ENCODE results near the gene CCDC74B.
"Not testable (repeated sequence)": the region's sequence is repeated elsewhere in the genome, so short reads cannot be mapped to it uniquely, and the experiment has no call there.

The CCDC74B gene

DNA sequence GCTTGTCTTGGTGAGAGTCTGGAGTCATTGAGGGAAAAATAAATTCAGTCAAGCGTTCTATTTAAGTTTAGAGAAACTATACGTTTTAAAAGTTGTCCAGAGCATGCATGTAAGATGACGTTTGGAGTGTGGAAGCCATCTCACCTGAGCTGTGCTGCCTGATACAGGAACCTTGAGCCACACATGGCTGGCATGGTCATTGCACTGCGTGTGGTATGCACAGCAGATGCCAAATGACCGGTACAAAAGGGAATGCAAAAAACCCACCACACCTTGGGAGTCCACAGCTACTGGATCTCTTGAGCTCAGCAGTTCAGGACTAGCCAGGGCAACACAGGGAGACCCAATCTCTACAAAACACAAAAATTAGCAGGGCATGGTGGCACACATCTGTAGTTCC, 41.5 kb upstream of the CCDC74B start:
- TF ChIP-seq ZNF274 (IDR thresholded peaks at IDR 0.05; ENCODE audit: low read depth, low read length): no peak
- TF ChIP-seq SUZ12 (IDR thresholded peaks at IDR 0.05; ENCODE audit: extremely low read depth, insufficient read depth, insufficient read length): no peak
- no peak for TF ChIP-seq YY1 (IDR thresholded peaks at IDR 0.05; ENCODE audit: insufficient read depth, insufficient read length)
- no peak overlapping the region for H3K9ac ChIP-seq (ENCODE audit: insufficient read length, low read depth)
- no peaks in the 10 kb centered on the region for H3K9me3 ChIP-seq (ENCODE audit: insufficient read depth, low read length)
- H3K27me3 ChIP-seq (ENCODE audit: insufficient read depth, insufficient read length): no peaks in the 10 kb centered on the region
- peaks cover 14% of the 10 kb centered on the region for H3K4me1 ChIP-seq (ENCODE audit: insufficient read depth, insufficient read length)
- no peak overlapping the region for H3K4me3 ChIP-seq (ENCODE audit: insufficient read length, low read depth)
- no peak for DNase-seq (ENCODE audit: low read depth, low spot score)
- peaks cover 39% of the 10 kb centered on the region for H3K36me3 ChIP-seq (ENCODE audit: insufficient read depth, insufficient read length, low read length)

DNA sequence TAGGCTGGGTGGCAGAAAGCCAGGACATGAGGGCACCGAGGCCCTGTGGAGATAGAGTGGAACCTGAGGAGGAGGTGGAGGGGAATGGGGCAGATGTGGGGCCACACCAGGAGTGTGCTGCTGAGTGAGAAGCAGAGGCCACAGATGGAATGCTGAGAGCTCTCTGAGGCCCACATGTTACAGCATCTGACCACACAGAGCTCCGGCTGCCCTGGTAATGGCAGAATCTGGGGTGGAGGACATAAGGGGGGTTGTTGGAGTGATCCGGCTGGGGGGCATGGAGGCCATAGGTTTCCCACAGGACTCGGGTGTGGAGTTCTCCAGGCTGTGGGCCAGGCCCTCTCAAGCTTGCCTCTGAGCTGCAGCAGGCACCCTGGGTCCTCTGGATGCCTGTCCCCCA, 41.0 kb upstream of the CCDC74B start:
- TF ChIP-seq ZNF274 (IDR thresholded peaks at IDR 0.05; ENCODE audit: low read depth, low read length): no peak
- no peak for TF ChIP-seq SUZ12 (IDR thresholded peaks at IDR 0.05; ENCODE audit: extremely low read depth, insufficient read depth, insufficient read length)
- TF ChIP-seq YY1 (IDR thresholded peaks at IDR 0.05; ENCODE audit: insufficient read depth, insufficient read length): no peak
- H3K4me3 ChIP-seq (ENCODE audit: insufficient read length, low read depth): no peak overlapping the region
- H3K9me3 ChIP-seq (ENCODE audit: insufficient read depth, low read length): no peaks in the 10 kb centered on the region
- no peak for DNase-seq (ENCODE audit: low read depth, low spot score)
- peaks cover 14% of the 10 kb centered on the region for H3K4me1 ChIP-seq (ENCODE audit: insufficient read depth, insufficient read length)
- no peak overlapping the region for H3K9ac ChIP-seq (ENCODE audit: insufficient read length, low read depth)
- H3K27me3 ChIP-seq (ENCODE audit: insufficient read depth, insufficient read length): no peaks in the 10 kb centered on the region
- H3K36me3 ChIP-seq (ENCODE audit: insufficient read depth, insufficient read length, low read length): peaks cover 34% of the 10 kb centered on the region

DNA sequence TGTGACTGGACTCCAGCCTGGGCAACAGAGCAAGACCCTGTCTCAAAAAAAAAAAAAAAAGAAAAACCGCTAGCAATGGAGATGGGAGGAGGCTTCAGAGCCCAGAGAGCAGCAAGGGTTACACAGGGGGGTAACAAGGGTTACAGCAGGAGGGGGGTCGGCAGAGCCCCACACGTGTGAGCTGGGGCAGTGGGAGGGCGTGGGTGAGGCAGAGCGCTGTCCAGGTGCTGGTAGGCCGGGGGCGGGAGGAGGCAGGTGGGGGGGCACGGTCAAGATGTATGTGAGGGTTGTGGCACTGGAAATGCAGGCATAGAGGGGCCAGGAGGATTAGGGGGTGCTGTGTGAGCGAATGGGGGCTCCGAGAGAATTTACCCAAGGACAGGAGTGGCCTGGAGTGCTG, 40.5 kb upstream of the CCDC74B start:
- Histone ChIP-seq H3K4me1 (ENCODE audit: insufficient read depth, insufficient read length) (peaks cover 14% of the 10 kb centered on the region), H3K9me3 (ENCODE audit: insufficient read depth, low read length) (no peaks in the 10 kb centered on the region), H3K27me3 (ENCODE audit: insufficient read depth, insufficient read length) (no peaks in the 10 kb centered on the region), H3K4me3 (ENCODE audit: insufficient read length, low read depth) (no peak overlapping the region), H3K9ac (ENCODE audit: insufficient read length, low read depth) (no peak overlapping the region), H3K36me3 (ENCODE audit: insufficient read depth, insufficient read length, low read length) (peaks cover 34% of the 10 kb centered on the region)
- TF ChIP-seq YY1 (IDR thresholded peaks at IDR 0.05; ENCODE audit: insufficient read depth, insufficient read length) (no peak), ZNF274 (IDR thresholded peaks at IDR 0.05; ENCODE audit: low read depth, low read length) (no peak), SUZ12 (IDR thresholded peaks at IDR 0.05; ENCODE audit: extremely low read depth, insufficient read depth, insufficient read length) (no peak)
- DNase-seq (ENCODE audit: low read depth, low spot score): no peak

DNA sequence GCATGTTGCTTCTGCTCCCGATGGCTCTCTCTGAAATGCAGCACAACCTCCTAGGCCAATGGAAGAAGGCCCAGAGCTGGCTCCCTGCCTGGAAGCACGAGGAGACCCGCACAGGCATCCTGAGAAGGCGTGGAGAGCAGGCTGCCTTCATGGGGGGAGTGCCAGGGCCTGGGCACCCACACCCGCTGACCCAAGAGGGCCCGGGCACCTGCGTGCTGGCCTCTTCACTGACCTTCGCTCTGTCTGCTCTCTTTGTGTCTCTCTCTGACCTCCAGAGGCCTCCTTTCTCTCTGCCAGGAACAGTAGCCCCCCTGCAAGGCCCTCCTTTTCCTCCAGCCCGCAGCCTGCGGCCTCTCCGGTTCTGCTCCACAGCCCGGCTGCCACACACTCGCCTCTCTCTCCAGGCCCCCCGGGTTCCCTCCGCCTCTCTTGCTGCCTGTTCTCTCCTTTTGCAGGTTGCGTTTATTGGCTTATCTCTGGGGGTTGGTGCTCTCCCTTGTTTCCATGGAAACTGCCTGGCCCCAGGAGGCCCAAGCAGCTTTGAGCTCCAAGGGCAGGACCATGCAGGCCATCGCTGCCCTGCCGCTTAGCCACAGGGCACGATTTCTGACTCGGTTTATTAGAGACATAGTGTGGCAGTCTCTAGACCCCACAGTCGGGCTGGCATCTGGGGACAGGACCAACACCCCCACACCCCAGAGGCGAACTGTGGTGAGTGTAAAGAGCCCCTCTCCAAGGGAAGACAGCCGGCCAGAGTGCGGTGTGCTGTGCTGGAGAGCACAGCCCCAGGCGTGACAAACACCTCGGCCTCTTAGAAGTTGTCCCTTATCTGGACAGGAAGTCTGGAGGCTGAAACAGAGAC, 38.8 kb upstream of the CCDC74B start:
- peak overlapping the region; percentile 77 for H3K9ac ChIP-seq (ENCODE audit: insufficient read length, low read depth)
- H3K9me3 ChIP-seq (ENCODE audit: insufficient read depth, low read length): no peaks in the 10 kb centered on the region
- H3K4me1 ChIP-seq (ENCODE audit: insufficient read depth, insufficient read length): peaks cover 14% of the 10 kb centered on the region
- H3K36me3 ChIP-seq (ENCODE audit: insufficient read depth, insufficient read length, low read length): peaks cover 44% of the 10 kb centered on the region
- TF ChIP-seq SUZ12 (IDR thresholded peaks at IDR 0.05; ENCODE audit: extremely low read depth, insufficient read depth, insufficient read length) (no peak), ZNF274 (IDR thresholded peaks at IDR 0.05; ENCODE audit: low read depth, low read length) (no peak), YY1 (IDR thresholded peaks at IDR 0.05; ENCODE audit: insufficient read depth, insufficient read length) (no peak)
- no peak for DNase-seq (ENCODE audit: low read depth, low spot score)
- H3K27me3 ChIP-seq (ENCODE audit: insufficient read depth, insufficient read length): no peaks in the 10 kb centered on the region
- no peak overlapping the region for H3K4me3 ChIP-seq (ENCODE audit: insufficient read length, low read depth)

DNA sequence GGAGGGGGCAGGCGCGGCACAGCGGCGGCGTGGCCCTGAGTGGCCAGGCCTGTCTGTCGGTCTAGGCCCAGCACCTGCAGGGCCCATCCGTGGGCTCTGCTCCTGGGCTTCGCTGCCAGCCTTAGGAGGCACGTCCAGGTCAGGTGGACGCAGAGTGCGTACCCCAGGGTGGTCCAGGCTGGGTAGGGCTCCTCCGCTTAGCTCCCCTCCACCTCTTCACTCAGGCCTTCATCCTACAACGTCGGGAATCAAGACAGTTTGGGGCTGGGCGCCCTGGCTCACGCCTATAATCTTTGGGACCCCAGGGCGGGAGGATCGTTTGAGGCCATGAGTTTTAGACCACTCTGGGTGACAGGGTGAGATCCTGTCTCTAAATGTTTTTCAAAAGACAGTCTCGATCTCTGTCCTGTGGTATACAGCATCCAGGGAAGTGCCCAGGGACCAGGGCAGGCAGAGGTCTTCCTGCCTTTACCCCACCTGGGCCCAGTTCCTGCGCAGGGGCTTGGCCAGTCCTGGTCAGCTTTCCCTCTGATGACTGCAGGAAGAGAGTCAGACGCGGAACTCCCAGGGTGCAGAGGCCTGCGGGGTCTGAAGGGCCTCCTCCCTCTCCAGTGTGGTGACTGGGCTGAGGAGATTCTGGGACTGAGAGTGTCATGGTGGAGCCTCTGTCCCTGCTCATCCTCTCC, 38.1 kb upstream of the CCDC74B start:
- not testable (repeated sequence) for DNase-seq (ENCODE audit: low read depth, low spot score); H3K27me3 ChIP-seq (ENCODE audit: insufficient read depth, insufficient read length); H3K9me3 ChIP-seq (ENCODE audit: insufficient read depth, low read length)
- H3K4me3 ChIP-seq (ENCODE audit: insufficient read length, low read depth): peak overlapping the region; percentile 58
- peaks cover 44% of the 10 kb centered on the region for H3K36me3 ChIP-seq (ENCODE audit: insufficient read depth, insufficient read length, low read length)
- H3K9ac ChIP-seq (ENCODE audit: insufficient read length, low read depth): peak overlapping the region; percentile 77
- peaks cover 12% of the 10 kb centered on the region for H3K4me1 ChIP-seq (ENCODE audit: insufficient read depth, insufficient read length)

DNA sequence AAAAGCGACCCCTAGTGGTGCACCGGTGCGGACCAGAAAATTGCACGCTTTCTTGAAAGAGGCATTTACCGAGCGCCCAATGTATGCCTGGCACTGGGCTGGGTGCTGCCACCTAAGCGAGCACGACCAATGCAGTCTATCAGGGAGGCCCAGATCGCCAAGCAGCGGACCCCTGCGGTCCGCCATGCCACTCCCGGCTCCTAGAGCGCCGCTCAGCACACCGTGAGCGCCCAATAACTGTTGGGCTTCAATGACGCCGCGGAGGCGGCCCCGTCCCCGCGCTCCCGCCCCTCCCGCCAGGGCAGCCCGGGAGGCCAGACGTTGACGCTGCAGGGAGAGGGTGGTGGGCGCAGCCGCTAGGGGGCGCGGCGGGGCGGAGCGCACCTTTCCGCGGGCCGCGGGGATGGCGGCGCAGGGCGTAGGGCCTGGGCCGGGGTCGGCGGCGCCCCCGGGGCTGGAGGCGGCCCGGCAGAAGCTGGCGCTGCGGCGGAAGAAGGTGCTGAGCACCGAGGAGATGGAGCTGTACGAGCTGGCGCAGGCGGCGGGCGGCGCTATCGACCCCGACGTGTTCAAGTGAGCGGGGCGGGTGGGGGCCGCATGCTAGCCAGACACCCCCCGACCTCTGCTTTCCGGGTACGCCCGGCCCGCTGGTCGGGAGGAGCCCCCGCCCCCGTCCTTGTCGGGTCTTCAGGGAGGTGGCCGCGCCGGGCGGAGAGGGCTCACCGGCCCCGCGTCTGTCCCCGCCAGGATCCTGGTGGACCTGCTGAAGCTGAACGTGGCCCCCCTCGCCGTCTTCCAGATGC, 37.2 kb upstream of the CCDC74B start, which contains the start of gene MZT2B:
TSS of gene MZT2B (plus strand) at position 383 of the 803 bp plus-strand sequence. CDS start at position 404, 21 bp downstream.
- H3K4me3 ChIP-seq (ENCODE audit: insufficient read length, low read depth): peak within 1 kb of the TSS; percentile 99
- peaks cover 49% of the 10 kb centered on the region for H3K36me3 ChIP-seq (ENCODE audit: insufficient read depth, insufficient read length, low read length)
- H3K27me3 ChIP-seq (ENCODE audit: insufficient read depth, insufficient read length); H3K9me3 ChIP-seq (ENCODE audit: insufficient read depth, low read length): not testable (repeated sequence)
- peak within 1 kb of the TSS; percentile 94 for H3K9ac ChIP-seq (ENCODE audit: insufficient read length, low read depth)
- DNase-seq (ENCODE audit: low read depth, low spot score): peak; percentile 63
- peaks cover 12% of the 10 kb centered on the region for H3K4me1 ChIP-seq (ENCODE audit: insufficient read depth, insufficient read length)

DNA sequence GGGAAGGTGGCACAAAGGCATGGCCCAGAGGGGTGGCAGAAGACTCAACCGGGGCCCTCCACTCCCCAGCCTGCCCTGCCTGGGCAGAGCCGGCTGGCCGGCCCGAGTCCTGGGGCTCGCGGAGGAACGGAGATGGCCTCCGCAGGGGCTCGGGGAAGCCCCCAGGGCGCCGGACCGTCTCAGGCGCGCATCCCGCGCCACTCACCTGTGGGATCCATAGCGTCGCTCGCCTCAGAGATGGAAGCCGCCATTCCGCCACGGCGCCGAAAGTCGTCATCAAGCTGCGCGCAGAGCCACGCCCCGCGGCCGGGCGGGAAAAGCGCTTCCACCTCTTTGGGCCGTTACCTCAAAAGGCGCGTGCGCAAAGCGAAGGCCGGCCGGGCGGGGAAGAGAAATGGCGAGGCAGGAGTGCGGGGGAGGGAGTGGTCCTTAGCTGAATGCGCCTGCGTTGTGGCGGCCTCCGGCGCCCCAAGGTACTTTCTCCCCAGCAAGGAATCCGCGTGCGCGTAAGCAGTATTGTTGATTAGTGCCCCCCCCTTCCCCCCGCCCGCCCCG, 36.5 kb upstream of the CCDC74B start, which contains the start of gene SMPD4:
TSS of gene SMPD4 (minus strand) at position 278 of the 555 bp plus-strand sequence. CDS start 5,010 bp downstream, outside the sequence.
- no peaks in the 10 kb centered on the region for H3K9me3 ChIP-seq (ENCODE audit: insufficient read depth, low read length)
- H3K4me1 ChIP-seq (ENCODE audit: insufficient read depth, insufficient read length): peaks cover 12% of the 10 kb centered on the region
- H3K9ac ChIP-seq (ENCODE audit: insufficient read length, low read depth): peak within 1 kb of the TSS; percentile 94
- DNase-seq (ENCODE audit: low read depth, low spot score): peak; percentile 89
- H3K4me3 ChIP-seq (ENCODE audit: insufficient read length, low read depth): peak within 1 kb of the TSS; percentile 99
- H3K36me3 ChIP-seq (ENCODE audit: insufficient read depth, insufficient read length, low read length): peaks cover 55% of the 10 kb centered on the region
- no peaks in the 10 kb centered on the region for H3K27me3 ChIP-seq (ENCODE audit: insufficient read depth, insufficient read length)
- no peak for TF ChIP-seq SUZ12 (IDR thresholded peaks at IDR 0.05; ENCODE audit: extremely low read depth, insufficient read depth, insufficient read length)
- no peak for TF ChIP-seq ZNF274 (IDR thresholded peaks at IDR 0.05; ENCODE audit: low read depth, low read length)
- TF ChIP-seq YY1 (IDR thresholded peaks at IDR 0.05; ENCODE audit: insufficient read depth, insufficient read length): peak; percentile 86

DNA sequence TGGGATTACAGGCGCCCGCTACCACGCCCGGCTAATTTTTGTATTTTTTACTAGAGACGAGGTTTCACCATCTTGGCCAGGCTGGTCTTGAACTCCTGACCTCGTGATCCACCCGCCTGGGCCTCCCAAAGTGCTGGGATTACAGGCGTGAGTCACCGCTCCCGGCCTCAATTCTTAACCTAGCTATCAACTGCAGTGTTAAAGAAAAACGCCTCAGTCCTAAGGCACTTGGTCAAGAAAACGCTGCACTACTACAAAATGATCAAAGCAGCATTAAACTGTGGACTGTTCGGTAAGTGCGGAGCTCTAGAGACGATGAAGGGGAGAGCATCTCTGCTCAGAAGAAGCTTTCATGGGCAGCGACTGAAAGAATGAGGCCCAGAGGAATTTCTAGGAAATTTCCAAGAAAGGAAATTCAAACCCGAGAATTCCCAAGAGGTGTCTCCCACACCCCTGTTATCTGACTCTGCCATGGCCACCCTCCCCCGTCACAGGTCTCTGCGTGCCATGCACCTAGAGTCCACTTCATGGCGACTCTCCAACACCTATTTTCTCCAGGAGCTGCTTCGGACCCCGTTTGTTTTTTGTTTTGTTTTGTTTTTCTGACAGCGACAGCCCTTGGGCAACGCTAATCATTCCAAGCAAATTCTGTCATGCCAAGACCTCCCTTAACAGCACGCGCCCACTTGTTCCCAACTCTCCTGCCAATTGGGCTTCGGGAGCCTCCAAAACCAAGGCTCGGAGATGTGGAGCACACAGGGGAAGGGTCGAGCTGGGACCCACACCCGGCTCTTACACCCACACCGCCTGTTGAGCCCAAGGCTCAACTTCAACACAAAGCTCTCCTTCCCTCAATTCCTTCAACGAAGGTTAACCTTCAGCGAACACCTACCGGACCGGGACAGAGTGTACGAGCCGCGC, 35.8 kb upstream of the CCDC74B start:
- DNase-seq (ENCODE audit: low read depth, low spot score); H3K27me3 ChIP-seq (ENCODE audit: insufficient read depth, insufficient read length); H3K9me3 ChIP-seq (ENCODE audit: insufficient read depth, low read length): not testable (repeated sequence)
- Histone ChIP-seq H3K9ac (ENCODE audit: insufficient read length, low read depth) (peak overlapping the region; percentile 94), H3K36me3 (ENCODE audit: insufficient read depth, insufficient read length, low read length) (peaks cover 54% of the 10 kb centered on the region), H3K4me1 (ENCODE audit: insufficient read depth, insufficient read length) (peaks cover 12% of the 10 kb centered on the region), H3K4me3 (ENCODE audit: insufficient read length, low read depth) (peak overlapping the region; percentile 99)

DNA sequence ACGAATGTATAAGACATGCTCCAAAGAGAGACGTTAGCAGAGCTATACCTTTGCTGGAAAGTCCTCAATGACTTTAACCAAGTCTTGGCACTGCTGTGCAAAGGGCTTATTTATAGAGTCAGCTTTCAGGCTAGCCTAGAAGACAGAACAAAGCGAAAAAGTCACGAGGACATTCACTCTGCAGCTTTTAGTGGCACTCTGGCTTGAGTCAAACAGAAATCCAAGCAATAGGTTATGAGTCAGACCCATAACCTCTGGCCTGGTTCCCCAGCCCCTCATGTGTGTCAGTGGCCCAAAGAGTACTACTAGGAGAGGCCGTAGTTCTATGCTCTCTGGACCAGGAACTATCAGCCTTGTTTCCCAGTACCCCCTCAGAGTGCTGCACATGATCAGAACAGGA, 30.0 kb upstream of the CCDC74B start:
- H3K4me1 ChIP-seq (ENCODE audit: insufficient read depth, insufficient read length); H3K9me3 ChIP-seq (ENCODE audit: insufficient read depth, low read length); H3K9ac ChIP-seq (ENCODE audit: insufficient read length, low read depth); H3K27me3 ChIP-seq (ENCODE audit: insufficient read depth, insufficient read length); H3K4me3 ChIP-seq (ENCODE audit: insufficient read length, low read depth); DNase-seq (ENCODE audit: low read depth, low spot score): not testable (repeated sequence)
- peaks cover 92% of the 10 kb centered on the region for H3K36me3 ChIP-seq (ENCODE audit: insufficient read depth, insufficient read length, low read length)

Data from NT2/D1 (cell line).